B cell (primary cell): ENCODE results near the gene SLC43A2. TPM values are rescaled to one million over a fixed set of nuclear protein-coding genes. Genes with fewer than 3 reads are reported as not detected.

Experiments
- ATAC-seq: fragments of 200-7000 bp; cut with Tn5 transposase; one replicate; pipeline ENCODE4 v1.10.0; 2021; ENCODE audit warnings: low read depth, mild to moderate bottlenecking, moderate number of reproducible peaks, moderate library complexity
- CTCF ChIA-PET: fragments of 350-600 bp; sonication (Branson Sonifier 250); formaldehyde crosslinking; loops from one replicate; lab custom pipeline; 2021; ENCODE audit warnings: antibody characterized with exemption, inconsistent platforms; lab: Charles Lee
- POLR2A ChIA-PET: fragments of 350-600 bp; sonication (Branson Sonifier 250); formaldehyde crosslinking; loops from one replicate; lab custom pipeline; 2021; ENCODE audit warnings: antibody characterized with exemption; lab: Charles Lee
- DNase-seq: peaks from one replicate; pipeline ENCODE4 v3.0.0; 2013
- H2AFZ ChIP-seq: 2 replicates; pipeline ENCODE4 v1.6.1; 2012; ENCODE audit warnings: mild to moderate bottlenecking, low read depth, low read length; ENCODE audit not compliant: insufficient read depth, poor library complexity, severe bottlenecking
- H3K27ac ChIP-seq, 2 donors: 1 replicate in 1 of 2; 2 replicates in 1 of 2; pipeline ENCODE4 v1.5.1; 2012 to 2013; ENCODE audit warnings: low read length in 2 of 2, mild to moderate bottlenecking in 2 of 2, moderate library complexity in 1 of 2
- H3K27me3 ChIP-seq, 4 experiments: fragments of 200-600 bp in 1 of 4; sonication (generic) in 1 of 4; replicated peaks in 1 of 4; 1 replicate in 2 of 4; 2 replicates in 2 of 4; pipeline versions ENCODE4 v1.6.1 to v1.7.0; 2013 to 2016; ENCODE audit warnings: low read length in 3 of 4, mild to moderate bottlenecking in 2 of 4, mixed read lengths in 1 of 4, moderate library complexity in 1 of 4; ENCODE audit not compliant: insufficient read depth in 4 of 4, control insufficient read depth in 3 of 4; ENCODE audit errors: control extremely low read depth in 1 of 4
- H3K36me3 ChIP-seq, 2 experiments: replicated peaks in 1 of 2; 1 replicate in 1 of 2; 2 replicates in 1 of 2; pipeline versions ENCODE4 v1.6.1 to v1.7.1; 2013; ENCODE audit warnings: low read length in 1 of 2; ENCODE audit not compliant: insufficient read depth in 2 of 2, control insufficient read depth in 1 of 2; ENCODE audit errors: control extremely low read depth in 1 of 2, extremely low read depth in 1 of 2
- H3K4me1 ChIP-seq, 2 donors: fragments of 200-600 bp in 1 of 2; sonication (generic) in 1 of 2; 1 replicate in 1 of 2; 2 replicates in 1 of 2; pipeline versions ENCODE4 v1.5.1 to v1.6.1; 2013 to 2017; ENCODE audit warnings: low read length in 2 of 2; ENCODE audit not compliant: control insufficient read depth in 2 of 2, insufficient read depth in 2 of 2
- H3K4me2 ChIP-seq: replicated peaks from 2 replicates; pipeline ENCODE3; 2012; ENCODE audit warnings: mild to moderate bottlenecking, low read depth, low read length; ENCODE audit not compliant: poor library complexity, severe bottlenecking
- H3K4me3 ChIP-seq, 5 experiments: fragments of 200-600 bp in 1 of 5; sonication (generic) in 1 of 5; 1 replicate in 3 of 5; 2 replicates in 2 of 5; pipeline versions ENCODE4 v1.5.1 to v1.7.0; 2011 to 2016; ENCODE audit warnings: low read length in 4 of 5, mild to moderate bottlenecking in 4 of 5, low read depth in 2 of 5, control low read depth in 1 of 5, moderate library complexity in 1 of 5; ENCODE audit not compliant: insufficient read depth in 1 of 5; ENCODE audit errors: control extremely low read depth in 1 of 5, extremely low read depth in 1 of 5
- H3K79me2 ChIP-seq: fragments of 200-600 bp; sonication (generic); one replicate; pipeline ENCODE4 v1.6.0; 2016; ENCODE audit warnings: low read length; ENCODE audit not compliant: control insufficient read depth, insufficient read depth
- H3K9ac ChIP-seq: fragments of 200-600 bp; sonication (generic); 2 replicates; pipeline ENCODE4 v1.6.1; 2017; ENCODE audit warnings: mild to moderate bottlenecking, low read length, moderate library complexity
- H3K9me3 ChIP-seq, 3 donors: one replicate each; pipeline versions ENCODE4 v1.6.1 to v1.7.1; 2013; ENCODE audit warnings: low read length in 2 of 3; ENCODE audit not compliant: control insufficient read depth in 2 of 3, insufficient read depth in 1 of 3; ENCODE audit errors: control extremely low read depth in 1 of 3
- H4K20me1 ChIP-seq: 2 replicates; pipeline ENCODE4 v1.6.0; 2012; ENCODE audit warnings: mild to moderate bottlenecking, low read length; ENCODE audit not compliant: insufficient read depth, control insufficient read depth, poor library complexity, severe bottlenecking
- H3K27ac Mint-ChIP-seq: one replicate; pipeline ENCODE4 v1.8.0; 2021; ENCODE audit warnings: mixed read lengths
- H3K27me3 Mint-ChIP-seq: one replicate; pipeline ENCODE4 v1.8.0; 2021; ENCODE audit warnings: mixed read lengths
- H3K4me1 Mint-ChIP-seq: one replicate; pipeline ENCODE4 v1.8.0; 2021; ENCODE audit warnings: mixed read lengths
- H3K4me3 Mint-ChIP-seq: one replicate; pipeline ENCODE4 v1.8.0; 2021; ENCODE audit warnings: mixed read lengths
- H3K9me3 Mint-ChIP-seq: one replicate; pipeline ENCODE4 v1.8.0; 2022; ENCODE audit warnings: mixed read lengths; ENCODE audit not compliant: insufficient read depth
- CTCF ChIP-seq: fragments of 200-600 bp; IDR thresholded peaks from one replicate; pipeline ENCODE4 v1.8.0; 2022; ENCODE audit warnings: antibody characterized with exemption, mild to moderate bottlenecking
- EZH2 ChIP-seq: IDR thresholded peaks from 2 replicates; pipeline ENCODE4 v1.6.1; 2012; ENCODE audit warnings: borderline replicate concordance, low read depth, mild to moderate bottlenecking, moderate library complexity, low read length; ENCODE audit not compliant: insufficient read depth, poor library complexity, severe bottlenecking
- WGBS: methylation state at CpG from one replicate; pipeline ENCODE4 v1.1.5; 2013; ENCODE audit warnings: missing lambda C conversion rate; ENCODE audit not compliant: insufficient coverage; 5-methylcytosine and 5-hydroxymethylcytosine counted together
- intact Hi-C: fragments of 100-400 bp; cut with micrococcal nuclease; formaldehyde crosslinking; loops from one replicate; pipeline ENCODE4 v1.10.0; 2022
- polyA plus RNA-seq: library from polyadenylated mRNA; depleted of rRNA; stranded (reverse); fragments of >200 nt; gene quantifications from 2 replicates; pipeline ENCODE4 v1.2.3, GENCODE V29; 2012
- total RNA-seq, 2 donors: library from RNA; stranded (reverse); fragments of 120-200 nt in 1 of 2; gene quantifications; 1 replicate in 1 of 2; 2 replicates in 1 of 2; pipeline versions ENCODE4 v1.2.3 to v1.2.4, GENCODE V29; 2013 to 2022

The SLC43A2 gene
- total and polyA plus RNA-seq, 2 donors (not counting 1 experiment from before 2014, with no cell fraction given), result 26.2 to 204 TPM

GRCh38 chr17:1628856-1629503 is 346 bp upstream of the SLC43A2 start:
- no peaks in the 10 kb centered on the region for H3K9me3 Mint-ChIP-seq
- DNase-seq (peak; percentile 96), ATAC-seq (peak; percentile 64)
- H3K27me3 Mint-ChIP-seq, result no peaks in the 10 kb centered on the region
- H3K27me3 ChIP-seq, result no peaks in the 10 kb centered on the region
- H3K4me3 ChIP-seq, result peak overlapping the region; percentile 52 to 97 (median 92)
- peak overlapping the region; percentile 93 for H3K4me3 Mint-ChIP-seq
- peak overlapping the region; percentile 98 for H3K27ac Mint-ChIP-seq
- TF ChIP-seq CTCF, result peak; percentile 36
- TF ChIP-seq EZH2, result no peak
- H3K4me2 ChIP-seq, result peak overlapping the region; percentile 100
- ChIA-PET CTCF (interaction anchor here (0.8 to 10.4 kb wide), 15 partner anchors 12 to 369 kb away, joined by 3 to 326 read pairs (median 9); partner anchors contain the start of genes INPP5K, PITPNA, RILP and SCARF1), POLR2A (interaction anchor here (0.6 to 7.3 kb wide), 19 partner anchors 10 to 258 kb away, joined by 3 to 127 read pairs (median 6); partner anchors contain the start of genes INPP5K, PITPNA and RILP)
- peak overlapping the region; percentile 78 for H2AFZ ChIP-seq
- under 1% methylated on average over 77 of the region's 77 CpGs for WGBS
- H3K27ac ChIP-seq, result peak overlapping the region; percentile 94 to 97
- intact Hi-C loops, result loop anchor here (1.0 to 5.0 kb wide), 5 partner anchors 22 to 773 kb away; partner anchors contain the start of genes INPP5K, MNT and PITPNA
- peaks cover 39% of the 10 kb centered on the region for H3K79me2 ChIP-seq
- peaks cover 0 to 16% of the 10 kb centered on the region in 2 experiments for H3K36me3 ChIP-seq
- peaks cover 49 to 57% of the 10 kb centered on the region in 2 donors for H3K4me1 ChIP-seq
- H3K9ac ChIP-seq, result peak overlapping the region; percentile 87
- peaks cover 49% of the 10 kb centered on the region for H3K4me1 Mint-ChIP-seq
- H3K9me3 ChIP-seq, result peaks cover 0 to 7% (median 0%) of the 10 kb centered on the region in 3 donors
- no peaks in the 10 kb centered on the region for H4K20me1 ChIP-seq
